K562 (cell line): ENCODE measurements around the gene OOSP1. TPM values are rescaled to one million over a fixed set of nuclear protein-coding genes. Genes with fewer than 3 reads are reported as not detected.

Source experiments
- ARNT ChIP-seq, 2 experiments: fragments of 450-650 bp; IDR thresholded peaks; 2 replicates each; pipeline ENCODE4 v1.6.1; 2016; ENCODE audit warnings: mild to moderate bottlenecking in 1 of 2
- GATAD2A ChIP-seq: fragments of 450-650 bp; IDR thresholded peaks from 2 replicates; pipeline ENCODE4 v1.6.1; 2017
- HOXB6 ChIP-seq: fragments of 250-450 bp; sonication (Bioruptor Pico); IDR thresholded peaks from 2 replicates; pipeline ENCODE4 v1.5.1; 2022; ENCODE audit warnings: mild to moderate bottlenecking, borderline replicate concordance
- HSF4 ChIP-seq: fragments of 250-450 bp; sonication (Bioruptor Pico); IDR thresholded peaks from 2 replicates; pipeline ENCODE4 v2.1.2; 2022; ENCODE audit warnings: mild to moderate bottlenecking, moderate library complexity, borderline replicate concordance
- JUND ChIP-seq, 2 experiments: IDR thresholded peaks; 2 replicates in 1 of 2; 3 replicates in 1 of 2; pipeline ENCODE4 v1.6.1; 2011; ENCODE audit warnings: borderline replicate concordance in 2 of 2, low read depth in 2 of 2, low read length in 2 of 2, improper control_type of control experiment in 1 of 2, missing biosample characterization in 1 of 2, missing genetic modification characterization in 1 of 2, missing genetic modification reagents in 1 of 2
- KDM1A ChIP-seq, 2 experiments: fragments of 450-650 bp; IDR thresholded peaks; 2 replicates each; pipeline ENCODE4 v1.6.1; 2016; ENCODE audit warnings: mild to moderate bottlenecking in 2 of 2
- L3MBTL2 ChIP-seq: fragments of 450-650 bp; IDR thresholded peaks from 2 replicates; pipeline ENCODE4 v1.6.1; 2016; ENCODE audit warnings: mild to moderate bottlenecking, moderate library complexity
- MAFG ChIP-seq: fragments of 450-650 bp; conservative IDR thresholded peaks from 2 replicates; pipeline ENCODE4 v1.6.1; 2016; ENCODE audit warnings: missing genetic modification characterization, missing compliant biosample characterization
- MYC ChIP-seq, 2 experiments: fragments of 250-450 bp in 1 of 2; sonication (Bioruptor Pico) in 1 of 2; IDR thresholded peaks; 2 replicates each; pipeline versions ENCODE4 v1.5.1 to v1.6.1; 2012 to 2021; ENCODE audit warnings: low read depth in 2 of 2, borderline replicate concordance in 1 of 2, improper control_type of control experiment in 1 of 2, low read length in 1 of 2, mild to moderate bottlenecking in 1 of 2, moderate library complexity in 1 of 2
- NR2C2 ChIP-seq, 2 experiments: fragments of 200-800 bp in 1 of 2; sonication (Bioruptor generic) in 1 of 2; sonication (generic) in 1 of 2; formaldehyde crosslinking in 1 of 2; IDR thresholded peaks; 2 replicates each; pipeline versions ENCODE4 v1.6.1 to v1.8.0; 2016 to 2022; ENCODE audit warnings: mild to moderate bottlenecking in 1 of 2, missing compliant biosample characterization in 1 of 2, missing genetic modification characterization in 1 of 2, missing genetic modification reagents in 1 of 2
- PTTG1 ChIP-seq: fragments of 450-650 bp; IDR thresholded peaks from 2 replicates; pipeline ENCODE4 v1.6.1; 2016; ENCODE audit warnings: low read depth, mild to moderate bottlenecking, missing genetic modification characterization, missing compliant biosample characterization
- SMAD1 ChIP-seq: fragments of 150-350 bp; IDR thresholded peaks from 2 replicates; pipeline ENCODE4 v1.6.1; 2014; ENCODE audit warnings: low read length, low read depth; ENCODE audit not compliant: partially characterized antibody
- SRSF7 ChIP-seq: fragments of 200-400 bp; formaldehyde crosslinking; optimal IDR thresholded peaks from 2 replicates; pipeline ENCODE3; 2017; ENCODE audit warnings: mild to moderate bottlenecking, low read depth, low read length
- ZNF175 ChIP-seq: fragments of 200-800 bp; sonication (Bioruptor generic); IDR thresholded peaks from 2 replicates; pipeline ENCODE4 v1.6.1; 2016; ENCODE audit warnings: low read depth, mild to moderate bottlenecking, missing genetic modification characterization, missing compliant biosample characterization
- polyA plus RNA-seq, 8 experiments: library from polyadenylated mRNA; depleted of rRNA in 4 of 8; stranded (reverse) in 5 of 8; unstranded in 3 of 8; fragments of >200 nt; fragmentation: Nextera tagmentation in 2 of 8; fragmentation: Illumina TruSeq in 1 of 8; extraction: Ambion mirVana in 2 of 8; extraction: Trizol in 1 of 8; gene quantifications; 2 replicates each; pipeline versions ENCODE4 v1.2.1 to v1.2.3, GENCODE V29; 2011 to 2014; ENCODE audit warnings: inconsistent platforms in 1 of 8, missing spikeins in 1 of 8
- total RNA-seq, 7 experiments: library from RNA; depleted of rRNA in 6 of 7; stranded (reverse); fragments of >200 nt in 6 of 7; fragmentation: Illumina TruSeq in 2 of 7; extraction: Trizol in 2 of 7; gene quantifications; 2 replicates each; pipeline versions ENCODE4 v1.2.1 to v1.2.3, GENCODE V29; 2011 to 2021; ENCODE audit warnings: low replicate concordance in 1 of 7
- TF ChIP-seq, protein P1 (sequence below): sonication (generic); formaldehyde crosslinking; IDR thresholded peaks from 2 replicates; pipeline ENCODE4 v1.8.0; 2023; ENCODE audit warnings: missing genetic modification reagents, mild to moderate bottlenecking, borderline replicate concordance
- TF ChIP-seq, protein P2 (sequence below): sonication (generic); formaldehyde crosslinking; IDR thresholded peaks from 2 replicates; pipeline ENCODE4 v1.8.0; 2022; ENCODE audit warnings: mild to moderate bottlenecking, missing genetic modification reagents
- TF ChIP-seq, protein P3 (sequence below): fragments of 450-650 bp; IDR thresholded peaks from 2 replicates; pipeline ENCODE4 v1.6.1; 2016

The OOSP1 gene
- total and polyA plus RNA-seq, 9 of the 15 experiments (the other 6 are each of a cell fraction or from before 2014, with no cell fraction given): 0.14 to 3.0 (median 0.61) TPM

DNA sequence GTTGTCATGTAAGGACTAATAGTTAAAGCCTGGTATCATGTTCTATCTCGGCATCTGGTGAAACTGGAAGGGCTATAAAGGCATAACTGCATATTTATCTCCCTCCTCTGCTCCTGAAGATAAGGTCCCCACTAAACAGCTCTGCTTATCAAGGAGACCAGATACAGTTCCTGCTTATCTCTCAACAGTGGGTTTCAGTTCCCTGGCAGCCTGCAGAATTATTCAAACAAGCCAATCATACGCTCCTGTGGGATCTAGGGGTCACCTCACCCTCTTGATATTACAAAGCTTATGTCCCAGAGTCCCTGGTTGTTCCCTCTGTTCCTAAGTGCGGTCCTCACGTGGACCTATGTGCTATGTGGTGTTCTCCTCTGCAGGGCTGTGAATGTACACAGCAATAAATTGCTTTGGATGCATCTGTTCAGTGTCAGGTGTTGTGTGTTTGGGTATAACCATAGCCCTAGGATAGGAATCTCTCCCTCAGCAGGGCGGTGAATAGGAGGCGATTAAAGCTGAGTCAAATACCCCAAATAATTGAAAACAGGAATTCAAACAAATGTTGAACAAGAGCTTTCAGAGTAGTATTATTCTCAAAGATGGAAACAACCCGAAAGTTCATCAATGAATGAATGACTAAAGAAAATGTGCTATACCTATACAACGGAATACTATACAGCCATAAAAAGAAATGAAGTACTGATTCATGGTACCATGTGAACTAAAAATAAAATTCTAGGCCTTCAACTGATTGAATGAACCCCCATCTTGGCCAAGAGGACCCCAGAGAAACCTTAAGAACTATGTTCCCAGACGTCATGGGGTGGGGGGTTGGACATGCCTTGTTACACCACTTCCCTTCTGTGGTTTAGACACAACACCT, 22.5 kb downstream of the OOSP1 start (continued):
- TF ChIP-seq, protein P1, sequence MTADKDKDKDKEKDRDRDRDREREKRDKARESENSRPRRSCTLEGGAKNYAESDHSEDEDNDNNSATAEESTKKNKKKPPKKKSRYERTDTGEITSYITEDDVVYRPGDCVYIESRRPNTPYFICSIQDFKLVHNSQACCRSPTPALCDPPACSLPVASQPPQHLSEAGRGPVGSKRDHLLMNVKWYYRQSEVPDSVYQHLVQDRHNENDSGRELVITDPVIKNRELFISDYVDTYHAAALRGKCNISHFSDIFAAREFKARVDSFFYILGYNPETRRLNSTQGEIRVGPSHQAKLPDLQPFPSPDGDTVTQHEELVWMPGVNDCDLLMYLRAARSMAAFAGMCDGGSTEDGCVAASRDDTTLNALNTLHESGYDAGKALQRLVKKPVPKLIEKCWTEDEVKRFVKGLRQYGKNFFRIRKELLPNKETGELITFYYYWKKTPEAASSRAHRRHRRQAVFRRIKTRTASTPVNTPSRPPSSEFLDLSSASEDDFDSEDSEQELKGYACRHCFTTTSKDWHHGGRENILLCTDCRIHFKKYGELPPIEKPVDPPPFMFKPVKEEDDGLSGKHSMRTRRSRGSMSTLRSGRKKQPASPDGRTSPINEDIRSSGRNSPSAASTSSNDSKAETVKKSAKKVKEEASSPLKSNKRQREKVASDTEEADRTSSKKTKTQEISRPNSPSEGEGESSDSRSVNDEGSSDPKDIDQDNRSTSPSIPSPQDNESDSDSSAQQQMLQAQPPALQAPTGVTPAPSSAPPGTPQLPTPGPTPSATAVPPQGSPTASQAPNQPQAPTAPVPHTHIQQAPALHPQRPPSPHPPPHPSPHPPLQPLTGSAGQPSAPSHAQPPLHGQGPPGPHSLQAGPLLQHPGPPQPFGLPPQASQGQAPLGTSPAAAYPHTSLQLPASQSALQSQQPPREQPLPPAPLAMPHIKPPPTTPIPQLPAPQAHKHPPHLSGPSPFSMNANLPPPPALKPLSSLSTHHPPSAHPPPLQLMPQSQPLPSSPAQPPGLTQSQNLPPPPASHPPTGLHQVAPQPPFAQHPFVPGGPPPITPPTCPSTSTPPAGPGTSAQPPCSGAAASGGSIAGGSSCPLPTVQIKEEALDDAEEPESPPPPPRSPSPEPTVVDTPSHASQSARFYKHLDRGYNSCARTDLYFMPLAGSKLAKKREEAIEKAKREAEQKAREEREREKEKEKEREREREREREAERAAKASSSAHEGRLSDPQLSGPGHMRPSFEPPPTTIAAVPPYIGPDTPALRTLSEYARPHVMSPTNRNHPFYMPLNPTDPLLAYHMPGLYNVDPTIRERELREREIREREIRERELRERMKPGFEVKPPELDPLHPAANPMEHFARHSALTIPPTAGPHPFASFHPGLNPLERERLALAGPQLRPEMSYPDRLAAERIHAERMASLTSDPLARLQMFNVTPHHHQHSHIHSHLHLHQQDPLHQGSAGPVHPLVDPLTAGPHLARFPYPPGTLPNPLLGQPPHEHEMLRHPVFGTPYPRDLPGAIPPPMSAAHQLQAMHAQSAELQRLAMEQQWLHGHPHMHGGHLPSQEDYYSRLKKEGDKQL (CRISPR knock-in tag): no peak
- TF ChIP-seq, protein P2, sequence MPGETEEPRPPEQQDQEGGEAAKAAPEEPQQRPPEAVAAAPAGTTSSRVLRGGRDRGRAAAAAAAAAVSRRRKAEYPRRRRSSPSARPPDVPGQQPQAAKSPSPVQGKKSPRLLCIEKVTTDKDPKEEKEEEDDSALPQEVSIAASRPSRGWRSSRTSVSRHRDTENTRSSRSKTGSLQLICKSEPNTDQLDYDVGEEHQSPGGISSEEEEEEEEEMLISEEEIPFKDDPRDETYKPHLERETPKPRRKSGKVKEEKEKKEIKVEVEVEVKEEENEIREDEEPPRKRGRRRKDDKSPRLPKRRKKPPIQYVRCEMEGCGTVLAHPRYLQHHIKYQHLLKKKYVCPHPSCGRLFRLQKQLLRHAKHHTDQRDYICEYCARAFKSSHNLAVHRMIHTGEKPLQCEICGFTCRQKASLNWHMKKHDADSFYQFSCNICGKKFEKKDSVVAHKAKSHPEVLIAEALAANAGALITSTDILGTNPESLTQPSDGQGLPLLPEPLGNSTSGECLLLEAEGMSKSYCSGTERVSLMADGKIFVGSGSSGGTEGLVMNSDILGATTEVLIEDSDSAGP (CRISPR knock-in tag): no peak
- TF ChIP-seq MYC (IDR thresholded peaks at IDR 0.05; ENCODE audit: low read depth, low read length) (peak; percentile 67), MYC (CRISPR knock-in tag; IDR thresholded peaks at IDR 0.05; ENCODE audit: borderline replicate concordance, low read depth) (no peak), ARNT (IDR thresholded peaks at IDR 0.05) (peak; percentile 94 to 97), PTTG1 (no peak; the same call in 1 of the 2 replicates), HSF4 (CRISPR knock-in tag) (no peak; the same call in 1 of the 2 replicates), MAFG (tag) (0 out of 2 replicates have a peak, but pooled peaks have one; percentile 17), NR2C2 (CRISPR knock-in tag; IDR thresholded peaks at IDR 0.05) (no peak), NR2C2 (tag; IDR thresholded peaks at IDR 0.05) (peak; percentile 76), JUND (IDR thresholded peaks at IDR 0.05; ENCODE audit: borderline replicate concordance, low read depth, low read length) (peak; percentile 78), JUND (tag; IDR thresholded peaks at IDR 0.05; ENCODE audit: borderline replicate concordance, low read depth, low read length) (peak; percentile 64; the same call in 1 of the 3 replicates), HOXB6 (CRISPR knock-in tag) (no peak), SRSF7 (no peak), KDM1A (IDR thresholded peaks at IDR 0.05) (peak; percentile 86), L3MBTL2 (peak; percentile 71), GATAD2A (peak; percentile 84; the same call in 1 of the 2 replicates), SMAD1 (peak; percentile 96), ZNF175 (CRISPR knock-in tag) (peak; percentile 95)
- TF ChIP-seq, protein P3, sequence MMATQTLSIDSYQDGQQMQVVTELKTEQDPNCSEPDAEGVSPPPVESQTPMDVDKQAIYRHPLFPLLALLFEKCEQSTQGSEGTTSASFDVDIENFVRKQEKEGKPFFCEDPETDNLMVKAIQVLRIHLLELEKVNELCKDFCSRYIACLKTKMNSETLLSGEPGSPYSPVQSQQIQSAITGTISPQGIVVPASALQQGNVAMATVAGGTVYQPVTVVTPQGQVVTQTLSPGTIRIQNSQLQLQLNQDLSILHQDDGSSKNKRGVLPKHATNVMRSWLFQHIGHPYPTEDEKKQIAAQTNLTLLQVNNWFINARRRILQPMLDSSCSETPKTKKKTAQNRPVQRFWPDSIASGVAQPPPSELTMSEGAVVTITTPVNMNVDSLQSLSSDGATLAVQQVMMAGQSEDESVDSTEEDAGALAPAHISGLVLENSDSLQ: peak; percentile 65; the same call in 1 of the 2 replicates
